GM12878 (cell line): ENCODE results near the gene CLIC5.

ENCODE experiments used
- BACH1 ChIP-seq: fragments of 450-650 bp; IDR thresholded peaks from 2 replicates; pipeline ENCODE4 v1.6.1; 2017; ENCODE audit warnings: mild to moderate bottlenecking, borderline replicate concordance
- BCL11A ChIP-seq: IDR thresholded peaks from 2 replicates; pipeline ENCODE4 v1.6.1; 2011; ENCODE audit warnings: low read depth, low read length
- FOXK2 ChIP-seq: fragments of 450-650 bp; IDR thresholded peaks from 2 replicates; pipeline ENCODE4 v1.6.1; 2017; ENCODE audit warnings: mild to moderate bottlenecking, moderate library complexity
- POLR2A ChIP-seq: IDR thresholded peaks from 2 replicates; pipeline ENCODE4 v1.6.1; 2011; ENCODE audit warnings: low read depth, mild to moderate bottlenecking, low read length
- POLR2AphosphoS5 ChIP-seq: IDR thresholded peaks from 2 replicates; pipeline ENCODE4 v1.6.1; 2011; ENCODE audit warnings: mild to moderate bottlenecking, low read length, inconsistent platforms
- RB1 ChIP-seq: fragments of 450-650 bp; formaldehyde crosslinking; IDR thresholded peaks from 2 replicates; pipeline ENCODE4 v1.6.1; 2017; ENCODE audit warnings: mild to moderate bottlenecking, borderline replicate concordance
- RCOR1 ChIP-seq: conservative IDR thresholded peaks from 2 replicates; pipeline ENCODE4 v1.6.1; 2012; ENCODE audit warnings: low read depth, low read length, improper control_type of control experiment
- SREBF2 ChIP-seq: IDR thresholded peaks from 2 replicates; pipeline ENCODE4 v1.6.1; 2012; ENCODE audit warnings: mild to moderate bottlenecking, low read length
- TCF12 ChIP-seq: IDR thresholded peaks from 2 replicates; pipeline ENCODE4 v1.6.1; 2011; ENCODE audit warnings: low read depth, mild to moderate bottlenecking, low read length
- TF ChIP-seq, protein P1 (sequence below), 3 experiments: IDR thresholded peaks in 2 of 3; conservative IDR thresholded peaks in 1 of 3; 2 replicates each; pipeline ENCODE4 v1.5.1; 2011; ENCODE audit warnings: low read depth in 3 of 3, low read length in 3 of 3, mild to moderate bottlenecking in 3 of 3, control low read depth in 2 of 3, moderate library complexity in 2 of 3, inconsistent platforms in 1 of 3, mixed read lengths in 1 of 3; ENCODE audit not compliant: control insufficient read depth in 2 of 3, insufficient read depth in 1 of 3; ENCODE audit errors: extremely low read depth in 1 of 3
- TF ChIP-seq, protein P2 (sequence below): fragments of 450-650 bp; formaldehyde crosslinking; IDR thresholded peaks from 2 replicates; pipeline ENCODE4 v1.4.0; 2020; ENCODE audit warnings: mild to moderate bottlenecking, moderate library complexity
- TF ChIP-seq, protein P3 (sequence below): IDR thresholded peaks from 2 replicates; pipeline ENCODE4 v1.6.1; 2012; ENCODE audit warnings: low read depth, low read length, improper control_type of control experiment
- TF ChIP-seq, protein P4 (sequence below): IDR thresholded peaks from 2 replicates; pipeline ENCODE4 v1.6.1; 2011; ENCODE audit warnings: mild to moderate bottlenecking, low read depth, low read length, moderate library complexity; ENCODE audit not compliant: insufficient replicate concordance
- TF ChIP-seq, protein P5 (sequence below): IDR thresholded peaks from 2 replicates; pipeline ENCODE4 v1.6.1; 2011; ENCODE audit warnings: low read depth, mild to moderate bottlenecking, low read length, moderate library complexity, borderline replicate concordance; ENCODE audit errors: extremely low read depth

DNA sequence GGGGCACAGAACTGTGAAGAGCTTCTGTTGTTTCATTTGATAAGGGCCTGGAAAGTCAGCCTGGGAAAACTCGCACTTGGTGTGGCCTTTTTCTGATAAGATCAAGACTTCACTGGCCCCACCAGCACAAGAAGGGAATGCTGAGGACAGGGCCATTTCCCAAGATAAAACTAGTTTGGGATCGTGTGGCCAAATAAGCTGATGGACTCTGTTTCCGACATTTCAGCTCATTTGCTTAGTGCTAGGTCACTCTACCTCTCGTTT lies 116.0 kb downstream of the CLIC5 start:
- TF ChIP-seq BACH1 (no peak), BCL11A (no peak), RB1 (no peak), POLR2AphosphoS5 (no peak), TCF12 (no peak), RCOR1 (no peak), FOXK2 (no peak), POLR2A (no peak), SREBF2 (no peak)
- TF ChIP-seq, protein P1, sequence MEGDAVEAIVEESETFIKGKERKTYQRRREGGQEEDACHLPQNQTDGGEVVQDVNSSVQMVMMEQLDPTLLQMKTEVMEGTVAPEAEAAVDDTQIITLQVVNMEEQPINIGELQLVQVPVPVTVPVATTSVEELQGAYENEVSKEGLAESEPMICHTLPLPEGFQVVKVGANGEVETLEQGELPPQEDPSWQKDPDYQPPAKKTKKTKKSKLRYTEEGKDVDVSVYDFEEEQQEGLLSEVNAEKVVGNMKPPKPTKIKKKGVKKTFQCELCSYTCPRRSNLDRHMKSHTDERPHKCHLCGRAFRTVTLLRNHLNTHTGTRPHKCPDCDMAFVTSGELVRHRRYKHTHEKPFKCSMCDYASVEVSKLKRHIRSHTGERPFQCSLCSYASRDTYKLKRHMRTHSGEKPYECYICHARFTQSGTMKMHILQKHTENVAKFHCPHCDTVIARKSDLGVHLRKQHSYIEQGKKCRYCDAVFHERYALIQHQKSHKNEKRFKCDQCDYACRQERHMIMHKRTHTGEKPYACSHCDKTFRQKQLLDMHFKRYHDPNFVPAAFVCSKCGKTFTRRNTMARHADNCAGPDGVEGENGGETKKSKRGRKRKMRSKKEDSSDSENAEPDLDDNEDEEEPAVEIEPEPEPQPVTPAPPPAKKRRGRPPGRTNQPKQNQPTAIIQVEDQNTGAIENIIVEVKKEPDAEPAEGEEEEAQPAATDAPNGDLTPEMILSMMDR (IDR thresholded peaks at IDR 0.05 in 2 of 3, conservative IDR thresholded peaks at IDR 0.05 in 1 of 3; ENCODE audit: control insufficient read depth in 2 of 3, extremely low read depth in 1 of 3, insufficient read depth in 1 of 3, low read depth in 3 of 3, low read length in 3 of 3) = no peak
- TF ChIP-seq, protein P2, sequence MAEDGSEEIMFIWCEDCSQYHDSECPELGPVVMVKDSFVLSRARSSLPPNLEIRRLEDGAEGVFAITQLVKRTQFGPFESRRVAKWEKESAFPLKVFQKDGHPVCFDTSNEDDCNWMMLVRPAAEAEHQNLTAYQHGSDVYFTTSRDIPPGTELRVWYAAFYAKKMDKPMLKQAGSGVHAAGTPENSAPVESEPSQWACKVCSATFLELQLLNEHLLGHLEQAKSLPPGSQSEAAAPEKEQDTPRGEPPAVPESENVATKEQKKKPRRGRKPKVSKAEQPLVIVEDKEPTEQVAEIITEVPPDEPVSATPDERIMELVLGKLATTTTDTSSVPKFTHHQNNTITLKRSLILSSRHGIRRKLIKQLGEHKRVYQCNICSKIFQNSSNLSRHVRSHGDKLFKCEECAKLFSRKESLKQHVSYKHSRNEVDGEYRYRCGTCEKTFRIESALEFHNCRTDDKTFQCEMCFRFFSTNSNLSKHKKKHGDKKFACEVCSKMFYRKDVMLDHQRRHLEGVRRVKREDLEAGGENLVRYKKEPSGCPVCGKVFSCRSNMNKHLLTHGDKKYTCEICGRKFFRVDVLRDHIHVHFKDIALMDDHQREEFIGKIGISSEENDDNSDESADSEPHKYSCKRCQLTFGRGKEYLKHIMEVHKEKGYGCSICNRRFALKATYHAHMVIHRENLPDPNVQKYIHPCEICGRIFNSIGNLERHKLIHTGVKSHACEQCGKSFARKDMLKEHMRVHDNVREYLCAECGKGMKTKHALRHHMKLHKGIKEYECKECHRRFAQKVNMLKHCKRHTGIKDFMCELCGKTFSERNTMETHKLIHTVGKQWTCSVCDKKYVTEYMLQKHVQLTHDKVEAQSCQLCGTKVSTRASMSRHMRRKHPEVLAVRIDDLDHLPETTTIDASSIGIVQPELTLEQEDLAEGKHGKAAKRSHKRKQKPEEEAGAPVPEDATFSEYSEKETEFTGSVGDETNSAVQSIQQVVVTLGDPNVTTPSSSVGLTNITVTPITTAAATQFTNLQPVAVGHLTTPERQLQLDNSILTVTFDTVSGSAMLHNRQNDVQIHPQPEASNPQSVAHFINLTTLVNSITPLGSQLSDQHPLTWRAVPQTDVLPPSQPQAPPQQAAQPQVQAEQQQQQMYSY (CRISPR knock-in tag) = no peak
- TF ChIP-seq, protein P3, sequence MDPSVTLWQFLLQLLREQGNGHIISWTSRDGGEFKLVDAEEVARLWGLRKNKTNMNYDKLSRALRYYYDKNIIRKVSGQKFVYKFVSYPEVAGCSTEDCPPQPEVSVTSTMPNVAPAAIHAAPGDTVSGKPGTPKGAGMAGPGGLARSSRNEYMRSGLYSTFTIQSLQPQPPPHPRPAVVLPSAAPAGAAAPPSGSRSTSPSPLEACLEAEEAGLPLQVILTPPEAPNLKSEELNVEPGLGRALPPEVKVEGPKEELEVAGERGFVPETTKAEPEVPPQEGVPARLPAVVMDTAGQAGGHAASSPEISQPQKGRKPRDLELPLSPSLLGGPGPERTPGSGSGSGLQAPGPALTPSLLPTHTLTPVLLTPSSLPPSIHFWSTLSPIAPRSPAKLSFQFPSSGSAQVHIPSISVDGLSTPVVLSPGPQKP = no peak
- TF ChIP-seq, protein P4, sequence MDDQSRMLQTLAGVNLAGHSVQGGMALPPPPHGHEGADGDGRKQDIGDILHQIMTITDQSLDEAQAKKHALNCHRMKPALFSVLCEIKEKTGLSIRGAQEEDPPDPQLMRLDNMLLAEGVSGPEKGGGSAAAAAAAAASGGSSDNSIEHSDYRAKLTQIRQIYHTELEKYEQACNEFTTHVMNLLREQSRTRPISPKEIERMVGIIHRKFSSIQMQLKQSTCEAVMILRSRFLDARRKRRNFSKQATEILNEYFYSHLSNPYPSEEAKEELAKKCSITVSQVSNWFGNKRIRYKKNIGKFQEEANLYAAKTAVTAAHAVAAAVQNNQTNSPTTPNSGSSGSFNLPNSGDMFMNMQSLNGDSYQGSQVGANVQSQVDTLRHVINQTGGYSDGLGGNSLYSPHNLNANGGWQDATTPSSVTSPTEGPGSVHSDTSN = no peak
- TF ChIP-seq, protein P5, sequence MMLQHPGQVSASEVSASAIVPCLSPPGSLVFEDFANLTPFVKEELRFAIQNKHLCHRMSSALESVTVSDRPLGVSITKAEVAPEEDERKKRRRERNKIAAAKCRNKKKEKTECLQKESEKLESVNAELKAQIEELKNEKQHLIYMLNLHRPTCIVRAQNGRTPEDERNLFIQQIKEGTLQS = no peak
